Dendritic cell treated with granulocyte-macrophage colony-stimulating factor and Interleukin-4, amounts not matched to agents 40 ng/mL and 50 ng/mL, for 4 days (primary cell): ENCODE measurements around the gene FKBP6.
"Not testable (repeated sequence)": the region's sequence is repeated elsewhere in the genome, so short reads cannot be mapped to it uniquely, and the experiment has no call there.

Experiments
- H3K27ac Mint-ChIP-seq: one replicate; pipeline ENCODE4 v1.8.0; 2022; ENCODE audit warnings: mild to moderate bottlenecking, mixed read lengths
- H3K27me3 Mint-ChIP-seq: one replicate; pipeline ENCODE4 v1.8.0; 2022; ENCODE audit warnings: mild to moderate bottlenecking, mixed read lengths
- H3K36me3 Mint-ChIP-seq: one replicate; pipeline ENCODE4 v1.8.0; 2022; ENCODE audit warnings: low read depth, mixed read lengths
- H3K4me1 Mint-ChIP-seq: one replicate; pipeline ENCODE4 v1.8.0; 2022; ENCODE audit warnings: low read depth, mixed read lengths
- H3K4me3 Mint-ChIP-seq: one replicate; pipeline ENCODE4 v1.8.0; 2022; ENCODE audit warnings: mild to moderate bottlenecking, moderate library complexity, mixed read lengths
- H3K9me3 Mint-ChIP-seq: one replicate; pipeline ENCODE4 v1.8.0; 2022; ENCODE audit warnings: mixed read lengths
- intact Hi-C: fragments of 100-400 bp; cut with micrococcal nuclease; formaldehyde crosslinking; loops from one replicate; pipeline ENCODE4 v1.15.0; 2022

FKBP6 gene

DNA sequence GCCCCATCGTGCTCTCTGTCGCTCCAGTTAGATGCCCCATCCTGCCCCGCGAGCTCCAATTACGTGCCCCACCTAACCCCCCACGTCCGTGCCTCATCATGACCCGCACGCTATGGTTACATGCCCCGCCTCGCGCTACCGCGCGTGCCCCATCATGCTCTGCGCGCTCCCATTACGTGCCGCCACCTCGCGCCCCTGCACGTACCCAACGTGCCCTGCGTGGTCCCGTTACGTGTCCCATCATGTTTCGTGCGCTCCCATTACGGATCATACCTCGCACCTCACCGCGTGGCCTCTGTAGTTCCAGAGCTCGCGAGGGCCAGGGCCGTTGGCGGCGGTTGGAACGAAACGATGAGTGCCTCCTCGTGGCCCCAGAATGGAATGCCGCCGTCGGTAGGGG lies at the start of gene FKBP6, which contains the start of gene TRIM50:
Gene FKBP6, plus strand, starts transcription at position 240 of the 400 bp plus-strand sequence. CDS start 268 bp downstream, outside the sequence.
Gene TRIM50, minus strand, starts transcription at position 161 of the 400 bp plus-strand sequence. CDS start 3,295 bp downstream, outside the sequence.
- H3K36me3 Mint-ChIP-seq, H3K9me3 Mint-ChIP-seq, H3K4me3 Mint-ChIP-seq, intact Hi-C loops, H3K27ac Mint-ChIP-seq: not testable (repeated sequence)
- H3K4me1 Mint-ChIP-seq = peaks cover 42% of the 10 kb centered on the region
- H3K27me3 Mint-ChIP-seq = peaks cover 20% of the 10 kb centered on the region

DNA sequence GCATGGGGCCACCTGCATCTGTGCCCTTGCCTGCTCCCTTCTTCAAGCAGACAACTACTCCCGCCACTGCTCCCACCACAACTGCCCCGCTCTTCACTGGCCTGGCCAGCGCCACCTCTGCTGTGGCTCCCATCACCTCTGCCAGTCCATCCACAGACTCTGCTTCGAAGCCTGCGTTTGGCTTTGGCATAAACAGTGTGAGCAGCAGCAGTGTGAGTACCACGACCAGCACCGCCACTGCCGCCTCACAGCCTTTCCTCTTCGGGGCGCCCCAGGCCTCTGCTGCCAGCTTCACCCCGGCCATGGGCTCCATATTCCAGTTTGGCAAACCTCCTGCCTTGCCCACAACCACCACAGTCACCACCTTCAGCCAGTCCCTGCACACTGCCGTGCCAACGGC lies 30.7 kb upstream of the FKBP6 start:
- H3K4me3 Mint-ChIP-seq, H3K27ac Mint-ChIP-seq, H3K27me3 Mint-ChIP-seq, H3K9me3 Mint-ChIP-seq, H3K36me3 Mint-ChIP-seq, intact Hi-C loops: not testable (repeated sequence)
- H3K4me1 Mint-ChIP-seq = peaks cover 16% of the 10 kb centered on the region

- H3K4me3 Mint-ChIP-seq, H3K9me3 Mint-ChIP-seq, H3K27ac Mint-ChIP-seq, H3K36me3 Mint-ChIP-seq, intact Hi-C loops, H3K27me3 Mint-ChIP-seq: not testable (repeated sequence)
- H3K4me1 Mint-ChIP-seq = peaks cover 16% of the 10 kb centered on the region
Observed at GRCh38 chr7:73297706-73298105, 30.3 kb upstream of the FKBP6 start.

DNA sequence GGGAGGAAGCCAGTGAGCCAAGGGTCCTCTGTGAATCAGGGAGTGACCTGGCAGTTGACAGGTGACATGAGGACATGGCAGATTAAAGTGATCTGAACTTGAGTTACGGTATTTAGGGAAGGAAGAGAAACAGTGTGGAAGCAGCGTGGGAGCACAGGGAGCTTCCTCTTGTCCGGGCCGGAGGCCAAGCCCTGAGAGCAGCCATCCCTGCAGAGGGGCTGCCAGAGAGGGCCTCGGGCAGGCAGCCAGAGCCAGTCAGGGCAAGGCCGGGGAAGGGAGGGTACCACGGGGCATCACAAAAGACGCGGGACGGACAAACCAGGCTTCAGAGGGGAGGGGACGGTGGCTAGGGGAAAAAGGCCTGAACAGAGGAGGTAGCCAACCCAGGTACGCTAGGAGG lies 28.1 kb upstream of the FKBP6 start:
- H3K27me3 Mint-ChIP-seq, H3K4me3 Mint-ChIP-seq, H3K9me3 Mint-ChIP-seq, intact Hi-C loops, H3K27ac Mint-ChIP-seq: not testable (repeated sequence)
- Mint-ChIP-seq H3K4me1 (peaks cover 16% of the 10 kb centered on the region), H3K36me3 (peaks cover 21% of the 10 kb centered on the region)

DNA sequence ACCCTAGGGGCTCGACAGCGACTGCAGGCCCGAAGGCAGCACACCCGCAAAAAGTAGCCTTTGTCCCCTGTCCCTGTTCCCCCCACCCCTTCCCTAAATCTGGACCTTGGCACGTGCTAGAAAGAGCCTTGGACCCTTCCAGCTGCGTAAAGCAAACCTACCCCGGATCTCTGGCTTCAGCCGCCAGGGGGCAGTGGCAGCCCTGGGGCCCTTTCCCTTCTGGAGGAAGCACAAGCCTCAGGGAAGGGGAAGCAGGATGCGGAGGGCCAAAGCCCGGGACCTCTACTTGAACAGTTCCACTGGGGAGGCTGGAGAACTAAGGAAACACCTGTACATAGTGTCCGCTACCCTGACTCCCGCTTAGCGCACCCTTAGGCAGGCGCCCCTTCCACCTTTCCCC lies 26.9 kb upstream of the FKBP6 start:
- Mint-ChIP-seq H3K4me1 (peaks cover 23% of the 10 kb centered on the region), H3K36me3 (peaks cover 34% of the 10 kb centered on the region)
- intact Hi-C loops, H3K27me3 Mint-ChIP-seq, H3K9me3 Mint-ChIP-seq, H3K27ac Mint-ChIP-seq, H3K4me3 Mint-ChIP-seq: not testable (repeated sequence)

DNA sequence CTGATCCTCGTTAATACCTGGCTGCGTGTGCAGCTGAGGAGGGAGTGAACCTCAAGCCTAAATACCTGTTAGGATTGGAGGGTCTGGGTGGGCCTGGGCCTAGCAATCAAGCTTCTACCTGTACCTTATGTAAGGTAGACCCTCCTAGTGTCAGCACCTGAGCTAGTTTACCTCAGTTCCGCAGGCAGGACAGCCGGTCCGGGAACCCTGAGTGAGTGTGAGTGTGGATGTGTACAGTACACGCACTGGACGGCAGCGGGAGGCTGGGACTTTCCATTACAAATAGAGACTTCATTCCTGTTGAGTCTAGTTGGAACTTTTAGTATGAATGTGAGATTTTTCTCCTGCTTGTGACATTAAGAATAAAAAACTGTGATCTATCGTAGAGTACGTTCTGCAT lies 25.1 kb upstream of the FKBP6 start:
- Mint-ChIP-seq H3K36me3 (peaks cover 52% of the 10 kb centered on the region), H3K4me1 (peaks cover 38% of the 10 kb centered on the region)
- intact Hi-C loops, H3K27me3 Mint-ChIP-seq, H3K4me3 Mint-ChIP-seq, H3K27ac Mint-ChIP-seq, H3K9me3 Mint-ChIP-seq: not testable (repeated sequence)

DNA sequence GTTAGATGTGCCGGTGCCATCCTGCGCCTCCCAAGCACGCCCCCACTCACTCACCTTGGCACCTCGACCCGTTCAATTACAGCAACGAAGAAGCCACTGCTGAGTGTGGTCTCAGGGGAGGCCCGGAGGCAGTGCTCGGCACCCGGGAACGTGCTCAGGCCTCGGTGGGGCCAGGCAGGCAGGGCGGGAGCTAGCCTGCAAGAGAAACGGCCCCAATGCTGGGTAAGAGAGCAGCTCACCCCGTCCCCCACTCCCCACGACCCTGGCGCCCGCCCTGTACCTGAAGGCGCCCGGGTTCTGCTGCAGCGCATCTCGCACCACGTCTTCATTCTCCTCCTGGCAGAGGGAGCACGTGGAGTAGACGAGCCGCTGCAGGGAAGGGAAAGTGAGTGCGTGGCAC lies 24.4 kb upstream of the FKBP6 start:
- Mint-ChIP-seq H3K4me1 (peaks cover 41% of the 10 kb centered on the region), H3K27ac (no peak overlapping the region), H3K36me3 (peaks cover 56% of the 10 kb centered on the region), H3K4me3 (no peak overlapping the region), H3K27me3 (peaks cover 5% of the 10 kb centered on the region), H3K9me3 (no peaks in the 10 kb centered on the region)
- intact Hi-C loops = no loop called here

DNA sequence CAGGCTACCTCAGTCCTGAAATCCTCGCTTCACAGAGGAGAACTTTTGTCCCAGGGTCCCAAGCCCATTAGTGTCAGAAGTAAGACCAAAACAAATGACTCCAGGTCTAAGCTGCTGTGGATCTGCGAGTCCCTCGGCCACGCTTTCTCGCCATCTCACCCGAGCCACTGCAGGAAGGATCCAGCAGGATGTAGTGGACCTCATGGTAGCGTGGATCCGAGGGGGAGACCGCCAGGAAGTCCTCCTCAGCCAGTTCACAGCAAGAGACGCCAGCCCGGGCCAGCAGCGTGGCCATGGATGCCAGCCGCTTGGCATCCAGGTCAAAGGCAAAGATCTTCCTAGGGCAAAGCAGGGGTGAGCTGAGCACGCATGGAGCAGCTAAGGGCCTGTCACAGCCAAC lies 23.9 kb upstream of the FKBP6 start:
- H3K4me3 Mint-ChIP-seq = no peak overlapping the region
- peaks cover 59% of the 10 kb centered on the region for H3K36me3 Mint-ChIP-seq
- H3K9me3 Mint-ChIP-seq = no peaks in the 10 kb centered on the region
- intact Hi-C loops = no loop called here
- H3K4me1 Mint-ChIP-seq = peaks cover 38% of the 10 kb centered on the region
- no peak overlapping the region for H3K27ac Mint-ChIP-seq
- peaks cover 4% of the 10 kb centered on the region for H3K27me3 Mint-ChIP-seq

DNA sequence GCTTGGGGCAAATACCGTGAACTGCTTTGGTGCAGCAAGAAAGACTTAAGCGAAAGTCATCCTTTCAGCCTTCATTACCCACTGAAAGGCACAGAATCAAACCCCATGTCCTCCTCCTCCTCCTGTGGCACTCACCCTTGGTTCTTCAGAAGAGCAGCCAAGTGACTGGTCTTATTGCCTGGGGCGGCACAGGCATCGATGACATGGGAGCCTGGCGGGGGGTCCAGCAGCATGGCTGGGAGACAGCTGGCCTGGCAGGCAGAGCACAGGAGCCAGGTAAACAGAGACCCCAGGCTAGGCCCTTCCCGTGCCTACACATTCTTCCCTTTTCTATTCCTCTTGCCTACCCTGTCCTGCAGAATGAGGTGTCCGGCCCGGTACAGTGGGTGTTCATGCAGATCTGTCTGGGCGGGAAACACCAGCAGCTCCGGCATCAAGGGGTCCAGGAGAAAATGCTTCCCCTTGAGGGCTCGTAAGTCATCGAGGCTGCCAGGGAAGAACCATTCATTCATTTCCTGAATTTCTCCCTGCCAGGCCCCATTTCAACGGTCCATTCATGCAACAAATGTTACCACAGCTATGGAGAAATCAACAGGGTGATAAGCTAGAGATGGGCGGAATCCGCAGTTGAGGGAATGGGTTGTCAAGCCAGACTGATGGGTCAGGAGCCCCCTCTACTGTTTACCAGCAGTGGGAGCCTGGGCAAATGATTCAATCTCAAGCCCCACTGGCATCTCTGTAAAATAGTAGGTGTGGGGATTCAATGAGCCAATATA lies 23.2 kb upstream of the FKBP6 start:
- H3K9me3 Mint-ChIP-seq, H3K4me3 Mint-ChIP-seq, H3K27ac Mint-ChIP-seq, H3K27me3 Mint-ChIP-seq, intact Hi-C loops: not testable (repeated sequence)
- Mint-ChIP-seq H3K36me3 (peaks cover 59% of the 10 kb centered on the region), H3K4me1 (peaks cover 31% of the 10 kb centered on the region)

DNA sequence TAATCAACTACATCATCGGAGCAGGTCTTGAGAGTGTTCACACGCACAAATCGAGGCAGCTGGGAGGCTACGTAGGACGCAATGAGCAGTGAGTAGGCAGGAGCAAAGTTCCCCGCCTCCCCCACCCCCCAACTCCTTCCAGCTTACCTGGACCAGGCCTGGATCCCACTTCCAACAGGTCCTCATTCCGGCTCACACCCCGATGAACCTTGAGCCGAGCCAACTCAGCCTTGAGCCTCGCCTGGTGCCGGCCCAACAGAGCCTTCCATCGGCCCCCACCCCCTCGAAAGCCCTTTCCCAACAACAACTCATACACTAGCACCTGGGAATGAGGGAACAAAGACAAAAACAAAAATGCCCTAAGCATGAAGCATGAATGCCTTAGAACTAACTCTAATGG lies 20.5 kb upstream of the FKBP6 start:
- H3K27ac Mint-ChIP-seq = peak overlapping the region; percentile 92
- peaks cover 59% of the 10 kb centered on the region for H3K36me3 Mint-ChIP-seq
- peak overlapping the region; percentile 98 for H3K4me3 Mint-ChIP-seq
- H3K9me3 Mint-ChIP-seq = no peaks in the 10 kb centered on the region
- peaks cover 24% of the 10 kb centered on the region for H3K4me1 Mint-ChIP-seq
- intact Hi-C loops = no loop called here
- H3K27me3 Mint-ChIP-seq = no peaks in the 10 kb centered on the region

GRCh38 chr7:73308074-73308664 lies 19.8 kb upstream of the FKBP6 start:
- Mint-ChIP-seq H3K27me3 (no peaks in the 10 kb centered on the region), H3K9me3 (no peaks in the 10 kb centered on the region), H3K27ac (peak overlapping the region; percentile 92), H3K4me3 (peak overlapping the region; percentile 98), H3K4me1 (peaks cover 24% of the 10 kb centered on the region), H3K36me3 (peaks cover 54% of the 10 kb centered on the region)
- intact Hi-C loops = no loop called here

DNA sequence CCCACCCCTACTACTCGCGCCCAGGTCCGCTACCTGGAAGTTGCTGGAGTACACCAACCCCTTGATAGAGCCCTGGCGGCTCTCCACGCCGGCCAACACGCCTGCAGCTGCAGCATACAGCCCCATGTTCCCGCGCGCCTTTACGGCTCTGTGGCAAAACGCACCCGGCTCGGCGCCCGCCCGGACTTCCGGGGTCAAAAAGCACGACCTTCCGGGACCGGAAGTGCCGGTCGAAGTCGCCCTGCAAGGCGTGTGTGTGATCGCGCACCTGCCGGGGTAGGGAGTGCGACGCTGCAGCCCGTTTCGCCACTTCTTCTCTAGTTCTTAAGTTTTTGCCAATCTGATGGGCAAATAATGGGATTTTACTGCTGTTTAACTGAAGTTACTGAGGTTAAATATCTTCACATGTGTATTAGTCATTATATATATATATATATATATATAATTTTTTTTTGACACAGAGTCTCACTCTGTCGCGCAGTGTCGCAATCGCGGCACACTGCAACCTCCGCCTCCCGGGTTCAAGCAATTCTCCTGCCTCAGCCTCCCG lies 19.2 kb upstream of the FKBP6 start, which contains the start of gene NSUN5:
Gene NSUN5, minus strand, starts transcription at position 162 of the 550 bp plus-strand sequence. Its CDS starts 36 bp downstream, at position 126.
- peak within 1 kb of the TSS; percentile 92 for H3K27ac Mint-ChIP-seq
- peaks cover 24% of the 10 kb centered on the region for H3K4me1 Mint-ChIP-seq
- no peaks in the 10 kb centered on the region for H3K27me3 Mint-ChIP-seq
- H3K9me3 Mint-ChIP-seq = no peaks in the 10 kb centered on the region
- H3K4me3 Mint-ChIP-seq = peak within 1 kb of the TSS; percentile 98
- intact Hi-C loops = no loop called here
- H3K36me3 Mint-ChIP-seq = peaks cover 48% of the 10 kb centered on the region

DNA sequence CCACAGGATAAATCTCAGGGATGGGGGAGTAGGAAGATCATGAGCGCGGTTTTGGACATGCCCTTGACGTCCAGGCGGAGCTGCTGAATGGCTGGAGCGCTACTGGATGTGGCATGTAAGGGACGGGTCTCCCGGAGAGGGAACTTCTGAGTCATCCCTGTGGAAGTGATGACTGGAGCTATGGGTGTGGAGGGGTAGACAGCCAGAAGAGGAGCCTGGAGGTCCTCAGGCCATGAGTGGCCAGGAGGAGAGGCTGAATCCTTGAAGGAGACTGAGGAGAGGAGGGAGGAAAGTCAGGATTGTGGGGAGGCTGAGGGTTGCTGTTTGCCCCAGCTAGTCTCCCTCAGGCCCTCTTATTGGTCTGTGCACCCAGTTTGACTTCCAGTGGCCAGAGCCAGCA lies 16.5 kb upstream of the FKBP6 start:
- intact Hi-C loops, H3K27ac Mint-ChIP-seq, H3K27me3 Mint-ChIP-seq, H3K9me3 Mint-ChIP-seq, H3K4me3 Mint-ChIP-seq: not testable (repeated sequence)
- Mint-ChIP-seq H3K4me1 (peaks cover 17% of the 10 kb centered on the region), H3K36me3 (peaks cover 21% of the 10 kb centered on the region)

DNA sequence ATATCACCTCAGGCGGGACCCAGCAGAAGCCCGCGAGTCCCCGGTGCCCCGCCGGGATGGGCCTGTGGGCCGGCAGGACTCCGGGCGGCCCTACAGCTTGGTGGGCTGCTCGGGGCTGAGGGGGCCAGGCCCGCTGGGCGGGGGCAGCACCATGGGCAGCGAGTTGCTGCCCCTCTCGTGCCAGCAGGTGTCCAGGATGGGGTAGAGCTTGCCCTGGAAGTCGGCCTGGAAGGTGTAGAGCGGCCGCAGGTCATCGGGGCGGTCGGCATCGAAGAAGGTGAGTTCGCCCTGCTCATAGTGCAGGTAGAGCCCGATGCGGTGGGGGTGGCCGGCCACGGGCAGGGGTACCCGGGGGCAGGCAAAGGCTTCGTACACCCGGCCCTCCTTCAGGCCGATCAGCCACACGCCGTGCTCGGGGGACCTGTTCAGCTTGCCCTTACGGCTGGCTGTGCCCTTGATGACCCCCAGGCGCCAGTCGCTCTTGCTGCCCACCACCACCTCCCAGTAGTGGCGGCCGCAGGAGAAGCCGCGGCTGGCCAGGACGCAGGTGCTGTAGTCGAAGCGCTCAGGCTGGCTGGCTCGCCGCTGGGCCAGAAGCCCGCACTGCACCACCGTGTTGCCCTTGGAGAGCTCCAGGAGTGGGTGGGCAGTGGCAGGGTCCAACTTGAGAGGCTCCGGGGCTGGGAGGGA lies 15.0 kb upstream of the FKBP6 start:
- intact Hi-C loops = no loop called here
- Mint-ChIP-seq H3K36me3 (peaks cover 7% of the 10 kb centered on the region), H3K27me3 (peaks cover 3% of the 10 kb centered on the region), H3K27ac (no peak overlapping the region), H3K4me1 (peaks cover 2% of the 10 kb centered on the region), H3K4me3 (no peak overlapping the region), H3K9me3 (no peaks in the 10 kb centered on the region)
